Measurements from ENCODE around the gene RPL18.

GRCh38 chr19:48624791-48625723 lies 6.1 kb upstream of the RPL18 start:
- TF ChIP-seq TAF1 (IDR thresholded peaks at IDR 0.05; ENCODE audit: borderline replicate concordance, insufficient read depth, low read length), result no peak
- TF ChIP-seq POLR2AphosphoS5 (IDR thresholded peaks at IDR 0.05; ENCODE audit: low read depth, low read length), result no peak
